HG03342 (cell line): ENCODE measurements around the gene DMD.
"Not testable (repeated sequence)": the region's sequence is repeated elsewhere in the genome, so short reads cannot be mapped to it uniquely, and the experiment has no call there.

Experiments
- ATAC-seq: cut with Tn5 transposase; IDR thresholded peaks from one replicate; pipeline ENCODE4 v1.9.1; 2021; ENCODE audit warnings: mild to moderate bottlenecking, moderate library complexity; ENCODE audit not compliant: unreplicated experiment

Gene DMD

DNA sequence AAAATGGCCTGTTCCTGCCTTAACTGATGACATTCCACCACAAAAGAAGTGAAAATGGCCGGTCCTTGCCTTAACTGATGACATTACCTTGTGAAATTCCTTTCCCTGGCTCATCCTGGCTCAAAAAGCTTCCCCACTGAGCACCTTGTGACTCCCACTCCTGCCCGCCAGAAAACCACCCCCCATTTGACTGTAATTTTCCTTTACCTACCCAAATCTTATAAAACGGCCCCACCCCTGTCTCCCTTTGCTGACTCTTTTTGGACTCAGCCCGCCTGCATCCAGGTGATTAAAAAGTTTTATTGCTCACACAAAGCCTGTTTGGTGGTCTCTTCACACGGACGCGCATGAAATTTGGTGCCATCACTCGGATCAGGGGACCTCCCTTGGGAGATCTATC lies 1833.5 kb downstream of the DMD start:
- ATAC-seq = not testable (repeated sequence)

GRCh38 chrX:31376408-31377022 lies 1834.8 kb downstream of the DMD start:
- no peak for ATAC-seq

DNA sequence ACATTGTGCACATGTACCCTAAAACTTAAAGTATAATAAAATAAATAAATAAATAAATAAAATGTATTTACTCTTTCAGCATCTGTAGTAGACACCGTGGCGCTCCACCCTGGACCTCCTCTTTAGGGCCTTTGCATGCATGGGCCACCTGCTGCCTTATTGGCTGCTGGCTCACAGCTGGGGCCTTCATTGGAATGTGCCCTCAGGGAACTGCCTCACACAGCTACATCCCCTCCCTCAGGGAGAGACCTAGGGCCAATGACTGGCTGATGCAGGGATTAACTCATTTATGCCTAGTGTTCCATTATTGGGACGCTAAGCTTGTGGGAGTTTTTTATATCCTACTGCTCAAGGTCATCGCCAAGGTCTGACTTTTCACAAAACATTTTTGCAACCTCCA lies 1836.6 kb downstream of the DMD start:
- ATAC-seq = no peak

DNA sequence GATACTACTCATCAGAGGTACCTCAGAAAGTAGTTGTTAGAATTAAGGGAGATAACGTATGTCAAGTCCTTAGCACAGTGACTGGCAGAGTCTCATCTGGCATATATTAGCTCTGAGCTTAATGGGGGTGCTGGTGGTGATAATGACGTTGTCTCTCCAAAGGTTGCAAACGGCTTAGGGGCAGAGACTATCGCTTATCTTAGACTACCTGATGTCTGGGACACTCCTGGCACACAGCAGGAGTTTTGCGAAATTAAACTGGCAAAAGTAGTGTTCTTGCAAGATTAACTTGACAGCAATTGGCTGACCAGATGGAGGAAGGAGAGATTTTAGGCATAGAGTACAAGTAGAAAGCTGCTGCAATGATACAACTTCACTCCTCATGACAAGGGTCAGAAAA lies 1839.4 kb downstream of the DMD start:
- ATAC-seq = no peak

DNA sequence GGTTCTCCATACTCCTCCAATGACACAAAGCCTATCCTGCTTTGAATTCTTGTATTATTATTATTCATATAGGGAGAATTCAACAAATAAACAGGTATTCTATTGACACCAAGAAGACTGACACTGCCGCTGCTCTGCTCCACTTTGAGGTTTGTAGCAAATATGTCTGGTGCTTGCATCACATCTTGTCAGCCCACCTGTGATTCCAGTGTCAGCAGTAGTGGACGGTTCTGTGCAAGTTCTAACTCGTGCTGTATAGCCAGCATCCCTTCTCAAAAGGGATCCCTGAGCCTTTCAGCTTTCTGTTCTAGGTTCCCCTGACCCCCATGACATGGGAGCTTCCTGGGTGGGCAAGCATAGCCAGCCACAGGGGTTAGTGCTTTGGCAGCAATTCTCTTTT lies 1843.5 kb downstream of the DMD start:
- ATAC-seq = no peak

DNA sequence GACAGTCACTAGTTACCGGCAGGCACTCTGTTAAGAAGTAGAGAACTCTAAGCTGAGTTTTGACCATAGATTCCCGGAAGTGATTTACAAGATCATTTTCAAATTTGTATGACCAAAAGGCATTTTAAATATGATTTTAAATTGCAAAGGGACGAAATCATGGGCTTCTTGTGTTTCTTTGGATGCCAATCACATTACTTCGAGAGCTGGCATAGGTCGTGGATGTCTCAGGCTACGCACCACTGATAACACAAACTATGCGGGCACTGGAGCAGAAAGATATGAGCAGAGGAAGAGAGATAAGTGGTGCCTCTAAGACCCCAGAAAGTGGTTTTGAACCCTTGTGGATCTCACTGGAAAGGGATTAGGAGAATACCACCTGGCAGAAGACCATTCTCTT lies 1845.3 kb downstream of the DMD start:
- ATAC-seq = no peak

- ATAC-seq = no peak
These were observed 1854.8 kb downstream of the DMD start for GRCh38 chrX:31356275-31357212.

DNA sequence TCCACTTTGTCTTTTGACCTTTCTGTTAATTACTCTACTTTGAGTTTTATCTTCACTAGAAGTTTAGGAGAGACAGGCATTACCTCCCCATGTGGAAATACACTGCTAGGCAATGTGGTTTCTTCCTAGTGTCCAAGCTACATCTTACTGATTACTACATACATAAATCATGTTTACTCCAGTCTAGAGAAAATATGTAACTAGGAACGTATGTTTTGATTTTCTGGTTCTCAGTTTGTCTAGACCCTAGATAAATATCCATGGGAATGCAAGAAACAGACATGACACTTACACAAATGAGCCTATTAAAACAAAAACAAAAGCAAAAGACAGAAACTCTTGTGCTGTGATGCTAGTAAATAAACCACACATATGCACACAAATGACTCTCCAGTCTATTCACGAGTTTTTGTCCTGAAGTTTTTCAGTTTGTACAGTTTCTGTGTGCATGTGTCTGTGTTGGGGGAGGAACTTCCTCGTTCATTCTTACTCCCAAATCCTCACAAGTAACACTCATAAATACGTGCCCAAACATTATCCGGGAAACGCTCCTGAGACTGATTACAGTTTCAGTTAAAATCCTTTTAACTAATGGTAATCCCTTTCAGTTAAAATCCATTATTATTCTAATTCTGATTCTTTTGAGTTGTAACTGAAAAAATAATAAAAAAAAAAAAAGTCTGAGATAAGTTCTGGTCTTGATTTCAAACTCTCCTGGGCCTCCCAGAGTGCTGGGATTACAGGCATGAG lies 1856.0 kb downstream of the DMD start:
- no peak for ATAC-seq

DNA sequence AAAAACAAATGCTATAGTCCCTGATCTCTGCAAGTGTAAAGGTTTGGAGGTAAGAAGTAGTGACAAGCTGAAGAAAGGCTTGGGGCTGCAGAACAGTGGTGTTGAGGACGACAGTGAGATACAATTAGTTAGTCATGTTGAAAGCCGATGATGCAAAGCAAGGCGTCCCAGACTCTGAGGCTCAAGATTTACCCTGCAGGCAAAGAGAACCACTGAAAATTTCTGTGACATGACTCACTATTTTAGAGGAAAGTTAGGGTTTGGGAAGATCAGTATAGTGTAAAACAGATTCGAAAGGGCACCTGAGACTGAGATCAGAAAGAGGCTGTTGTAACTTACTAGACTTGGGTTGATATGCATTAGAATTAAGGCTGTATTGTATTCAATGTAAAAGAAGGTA lies 1858.3 kb downstream of the DMD start:
- ATAC-seq = no peak

GRCh38 chrX:31350808-31351074 lies 1860.6 kb downstream of the DMD start:
- ATAC-seq = no peak

DNA sequence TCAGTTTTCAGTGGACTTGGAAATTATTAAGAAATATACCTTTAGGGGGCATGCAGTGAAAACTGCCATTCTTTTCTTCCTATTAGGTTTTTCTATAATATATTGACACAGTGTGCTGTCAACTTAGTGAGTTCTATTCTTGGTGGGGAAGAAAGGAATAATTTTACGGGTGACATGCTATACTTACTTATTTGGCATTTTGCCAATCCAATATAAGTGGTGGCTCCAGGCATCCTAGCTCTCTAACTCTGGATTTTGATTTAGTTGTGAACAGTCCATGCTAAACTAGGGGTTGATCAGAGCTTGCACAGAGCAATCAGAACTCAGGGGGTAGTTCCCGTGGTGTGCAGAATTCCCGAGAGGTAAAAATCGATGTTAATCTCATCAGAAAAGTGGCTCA lies 1861.8 kb downstream of the DMD start:
- no peak for ATAC-seq

- no peak for ATAC-seq
These were observed 1870.8 kb downstream of the DMD start for GRCh38 chrX:31340587-31340986.

DNA sequence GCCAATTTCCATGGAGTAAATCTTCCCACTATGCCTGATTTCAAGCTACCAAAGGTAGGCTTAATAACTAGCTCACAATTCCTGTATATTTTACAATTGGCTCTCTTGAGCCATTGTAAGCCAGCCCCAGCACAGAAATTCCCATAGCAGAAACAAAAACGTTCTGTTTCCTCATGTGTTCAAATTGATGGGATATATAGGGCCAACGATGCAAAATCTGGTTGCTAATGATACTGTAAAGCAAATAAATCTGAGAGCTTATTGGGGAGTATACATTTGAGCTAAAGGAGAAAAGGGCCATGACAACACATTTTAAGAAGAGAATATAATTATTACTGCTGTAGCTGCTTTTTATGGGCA lies 1872.4 kb downstream of the DMD start:
- ATAC-seq = no peak

GRCh38 chrX:31337332-31337731 lies 1874.0 kb downstream of the DMD start:
- ATAC-seq = no peak

DNA sequence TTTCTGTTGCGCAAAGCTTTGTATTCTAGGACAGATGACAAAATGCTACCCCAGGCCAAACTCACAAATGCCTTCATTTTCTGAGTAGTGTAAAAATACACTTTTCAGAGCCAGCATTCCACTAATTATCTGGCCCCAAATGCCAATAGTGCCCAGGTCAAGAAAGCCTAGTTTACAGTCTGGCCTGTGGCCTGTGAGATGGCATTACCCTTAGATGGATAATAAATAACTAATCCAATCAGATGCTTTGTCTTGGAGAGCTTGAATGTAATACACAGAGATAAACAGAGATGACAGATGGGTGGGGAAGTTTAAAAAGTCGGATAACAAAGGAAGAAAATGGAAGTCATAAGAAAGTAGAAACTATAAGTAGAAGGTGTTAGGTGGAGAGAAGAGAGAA lies 1874.9 kb downstream of the DMD start:
- ATAC-seq = no peak

GRCh38 chrX:31334997-31335396 lies 1876.4 kb downstream of the DMD start:
- ATAC-seq = no peak

- no peak for ATAC-seq
These were observed 1878.1 kb downstream of the DMD start for GRCh38 chrX:31333165-31333831.

DNA sequence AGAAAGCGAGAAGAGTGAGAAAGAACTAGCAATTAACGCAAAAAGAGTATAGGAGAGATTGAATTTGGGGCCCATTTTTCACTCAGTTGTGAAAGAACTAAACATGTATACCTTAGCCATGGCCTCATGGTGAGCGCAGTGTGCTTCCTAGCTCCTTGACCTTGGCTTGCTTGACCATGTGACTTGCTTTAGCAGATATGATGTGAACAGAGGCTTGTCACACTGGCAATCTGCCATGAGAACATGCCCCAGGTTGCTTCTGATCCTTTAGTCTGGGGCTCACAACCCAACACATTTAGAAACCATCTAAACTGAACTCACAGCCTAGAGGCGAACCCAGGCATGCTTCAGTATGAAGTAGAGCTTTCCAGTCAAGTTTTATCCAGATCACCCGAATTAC lies 1879.4 kb downstream of the DMD start:
- ATAC-seq = no peak

DNA sequence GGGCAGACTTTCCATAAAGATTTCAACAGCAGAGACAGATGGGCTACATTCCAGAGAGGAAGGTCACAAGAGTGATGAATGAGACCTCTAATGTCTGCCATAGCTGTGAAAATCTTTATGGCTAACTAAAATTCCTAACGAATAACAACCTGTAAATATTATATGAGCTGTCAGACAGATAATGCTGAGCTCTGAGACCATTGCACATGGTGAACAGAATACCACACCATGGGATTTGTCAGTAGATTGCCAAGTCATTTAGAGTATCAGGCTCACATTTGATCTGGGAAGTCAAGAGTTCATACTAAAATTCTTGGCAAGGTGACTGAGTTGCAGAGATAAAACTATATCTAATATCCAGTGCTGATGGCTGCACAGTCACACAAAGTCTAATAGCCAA lies 1880.3 kb downstream of the DMD start:
- ATAC-seq = no peak

GRCh38 chrX:31329298-31329697 lies 1882.1 kb downstream of the DMD start:
- no peak for ATAC-seq

GRCh38 chrX:31323658-31324057 lies 1887.7 kb downstream of the DMD start:
- ATAC-seq = peak; percentile 78

- ATAC-seq = no peak
These were observed 1890.6 kb downstream of the DMD start for GRCh38 chrX:31320740-31321139.
